ENCODE results near the gene MGAT1.

GRCh38 chr5:180798193-180798592 lies 4.4 kb downstream of the MGAT1 start:
- TF ChIP-seq POLR2A (IDR thresholded peaks at IDR 0.05) (no peak), CTCF (IDR thresholded peaks at IDR 0.05 in 8 of 11, conservative IDR thresholded peaks at IDR 0.05 in 3 of 11) (no peak)

Measured in spleen (tissue), 7 donors.